HG03354 (cell line): ENCODE results near the gene MMP24.

Source experiments
- ATAC-seq: cut with Tn5 transposase; IDR thresholded peaks from one replicate; pipeline ENCODE4 v1.9.1; 2021; ENCODE audit warnings: mild to moderate bottlenecking; ENCODE audit not compliant: unreplicated experiment, poor library complexity, severe bottlenecking

Gene MMP24

DNA sequence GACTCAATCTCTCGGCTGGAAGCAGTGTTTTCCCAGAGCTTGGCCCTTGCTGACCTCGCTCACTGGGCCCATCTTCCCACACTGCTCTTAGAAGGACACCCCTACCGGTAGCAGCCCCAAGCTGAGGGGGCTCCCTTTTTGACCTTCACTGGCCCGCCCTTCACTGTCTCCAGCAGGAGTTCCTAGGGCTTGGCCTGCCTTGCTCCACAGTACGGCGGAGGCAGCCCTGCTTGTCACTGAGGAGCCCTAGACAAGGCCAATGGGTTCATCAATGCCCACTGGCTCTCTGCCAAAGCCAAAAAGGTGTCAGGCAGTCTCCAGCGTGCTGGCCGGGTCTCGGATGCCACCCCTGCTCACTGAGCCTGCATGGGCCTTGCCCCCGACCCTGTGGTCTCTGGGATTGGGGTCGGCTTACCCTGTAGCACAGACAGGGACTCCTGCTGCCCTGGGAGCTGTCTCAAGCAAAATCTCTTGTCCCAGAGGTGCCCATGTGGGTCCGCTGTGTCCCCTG, 49.3 kb downstream of the MMP24 start:
- no peak for ATAC-seq

GRCh38 chr20:35276408-35276807, 49.9 kb downstream of the MMP24 start:
- ATAC-seq, result no peak

DNA sequence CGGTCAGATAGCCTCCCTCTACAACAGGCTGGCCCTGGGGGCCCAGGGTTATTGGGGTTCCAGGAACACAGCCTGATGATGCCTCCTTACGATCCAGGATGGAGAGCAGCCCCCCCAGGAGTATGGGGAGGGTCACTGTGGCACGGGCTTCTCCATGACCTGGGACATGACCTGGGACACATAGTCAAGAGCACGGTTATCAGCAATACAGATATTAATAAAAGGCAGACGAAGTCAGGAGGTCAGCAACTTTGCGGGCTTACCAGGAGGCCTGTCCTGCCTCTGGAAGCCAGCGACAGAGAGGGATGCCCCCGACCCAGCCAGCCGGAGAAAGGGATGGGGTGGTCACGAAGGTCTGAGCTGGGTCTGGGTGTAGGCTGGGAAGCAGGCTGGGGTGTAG, 50.6 kb downstream of the MMP24 start:
- no peak for ATAC-seq

DNA sequence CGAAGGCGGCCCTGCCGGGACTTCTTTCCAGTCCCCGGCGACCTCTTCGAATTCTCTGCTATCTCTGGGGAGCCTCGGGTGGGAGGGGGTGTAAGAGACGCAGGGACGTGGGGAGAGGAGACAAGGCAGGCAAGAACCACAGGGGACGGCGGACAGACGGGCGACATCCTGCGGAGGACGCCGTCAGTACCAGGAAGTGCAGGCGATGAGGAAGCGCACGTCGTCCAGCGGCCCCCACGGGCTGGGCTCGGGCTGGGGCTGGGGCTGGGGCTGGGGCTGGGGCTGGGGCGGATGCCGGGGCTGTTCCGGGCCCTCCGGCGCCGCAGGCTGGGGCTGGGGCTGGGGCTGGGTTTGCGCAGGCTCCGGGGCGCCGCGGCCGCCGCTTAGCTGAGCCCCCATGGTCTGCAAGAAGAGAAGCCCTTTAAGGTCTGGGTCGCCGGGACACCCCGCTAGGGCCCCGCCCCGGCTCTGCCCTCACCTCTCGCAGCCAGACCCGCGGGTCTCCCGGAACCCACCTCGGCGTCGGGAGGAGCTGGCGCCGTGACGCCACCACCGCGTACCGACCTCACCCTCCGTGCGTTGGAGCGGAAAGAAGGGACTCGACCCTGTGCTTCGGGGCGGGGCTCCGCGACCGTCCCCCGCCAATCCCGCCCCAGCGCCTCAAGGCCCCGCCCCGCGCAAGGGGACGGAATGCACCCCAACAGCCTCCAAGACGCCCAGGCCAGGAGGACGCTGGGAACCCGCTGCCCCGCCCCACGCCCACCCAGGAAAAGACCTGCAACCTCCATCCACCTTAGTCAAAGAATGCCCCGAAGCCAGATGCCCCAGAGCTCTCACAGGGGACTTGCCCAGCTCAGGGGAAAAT, 51.3 kb downstream of the MMP24 start, which contains the start of gene MMP24OS:
MMP24OS (minus strand) TSS at position 592 of the 865 bp plus-strand sequence; CDS start at position 399, 193 bp downstream.
- ATAC-seq, result peak; percentile 86

- ATAC-seq, result no peak
Measured at GRCh38 chr20:35279040-35279439, 52.5 kb downstream of the MMP24 start.

- ATAC-seq, result no peak
Measured at GRCh38 chr20:35279533-35280174, 53.2 kb downstream of the MMP24 start.

DNA sequence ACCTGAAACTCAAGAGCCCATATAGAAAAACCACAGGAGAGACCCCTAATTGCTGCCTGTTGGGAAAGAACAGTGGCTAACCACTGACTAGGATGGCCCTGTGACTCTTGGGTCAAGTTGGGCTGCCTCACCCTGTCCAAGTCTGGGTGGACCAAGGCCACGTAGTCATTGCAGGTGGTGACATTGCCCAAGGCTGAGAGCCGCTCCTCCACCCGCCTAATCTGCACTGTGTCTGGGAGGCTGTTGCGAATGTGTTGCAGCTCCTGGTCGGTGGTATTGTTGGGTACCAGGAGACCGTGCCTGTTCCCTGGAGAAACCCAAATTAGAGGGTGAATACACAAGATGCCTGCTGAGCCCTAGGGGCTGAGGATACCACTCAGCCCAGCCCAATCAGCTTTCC, 54.0 kb downstream of the MMP24 start:
- no peak for ATAC-seq

DNA sequence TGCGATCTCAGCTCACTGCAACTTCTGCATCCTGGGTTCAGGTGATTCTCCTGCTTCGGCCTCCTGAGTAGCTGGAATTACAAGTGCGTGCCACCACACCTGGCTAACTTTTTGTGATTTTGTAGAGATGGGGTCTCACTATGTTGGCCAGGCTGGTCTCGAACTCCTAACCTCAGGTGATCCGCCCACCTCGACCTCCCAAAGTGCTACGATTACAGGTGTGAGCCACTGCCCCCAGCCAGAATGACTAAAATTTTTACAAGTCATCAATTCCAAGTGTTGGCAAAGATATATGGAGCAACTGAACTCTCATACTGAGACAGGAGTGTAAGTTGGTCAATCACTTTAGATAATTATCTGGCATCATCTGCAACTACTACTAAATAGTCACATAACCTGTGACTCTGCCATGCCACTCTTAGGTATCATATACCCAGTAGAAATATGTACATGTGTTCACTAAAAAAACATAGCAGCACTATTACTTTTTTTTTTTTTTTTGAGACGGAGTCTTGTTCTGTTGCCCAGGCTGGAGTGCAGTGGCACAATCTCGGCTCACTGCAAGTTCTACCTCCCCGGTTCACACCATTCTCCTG, 55.1 kb downstream of the MMP24 start:
- ATAC-seq, result no peak

GRCh38 chr20:35283441-35284266, 57.2 kb downstream of the MMP24 start:
- no peak for ATAC-seq

DNA sequence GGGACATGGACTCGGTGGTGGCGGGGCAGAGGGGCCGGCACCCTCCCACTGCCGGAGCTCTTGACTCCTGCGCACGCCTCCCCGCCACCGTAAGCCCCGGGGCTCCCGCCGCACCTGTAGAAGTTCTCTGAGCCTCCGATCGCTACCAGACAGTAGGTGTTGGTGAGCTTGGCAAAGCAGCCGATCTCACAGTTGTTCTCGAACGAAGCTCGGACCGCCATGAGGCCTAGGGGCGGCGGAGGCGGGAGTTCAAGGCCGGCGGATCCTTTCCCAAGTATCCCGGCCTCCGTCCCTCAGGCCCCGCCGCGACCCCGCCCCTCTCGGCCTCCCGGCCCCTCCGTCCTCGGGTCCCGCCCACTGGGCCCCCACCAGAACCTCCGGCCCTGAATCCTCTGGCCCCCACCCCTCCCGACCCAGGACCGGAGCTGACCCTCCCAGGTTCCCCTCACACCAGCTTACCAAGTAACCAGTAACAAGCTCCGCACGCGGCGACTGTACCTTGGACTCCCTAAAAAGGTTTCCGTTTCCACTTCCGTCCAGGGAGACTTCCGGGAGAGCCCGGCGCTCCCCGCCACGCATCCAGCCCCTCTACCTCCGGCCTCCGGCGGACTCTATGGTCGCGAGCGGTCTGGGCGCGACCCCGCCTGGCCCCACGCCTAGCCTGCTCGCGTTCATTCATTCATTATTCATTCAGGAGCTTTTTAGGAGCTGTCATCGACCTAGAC, 57.9 kb downstream of the MMP24 start, which contains the start of gene EIF6:
EIF6 (minus strand) TSS at position 506 of the 725 bp plus-strand sequence; CDS start at position 221, 285 bp downstream.
- peak; percentile 76 for ATAC-seq

GRCh38 chr20:35284992-35285805, 58.7 kb downstream of the MMP24 start:
- ATAC-seq, result no peak

- ATAC-seq, result no peak
Measured at GRCh38 chr20:35285806-35286076, 59.3 kb downstream of the MMP24 start.

GRCh38 chr20:35286077-35286898, 59.8 kb downstream of the MMP24 start:
- no peak for ATAC-seq

- ATAC-seq, result no peak
Measured at GRCh38 chr20:35286899-35287508, 60.5 kb downstream of the MMP24 start.

- ATAC-seq, result no peak
Measured at GRCh38 chr20:35287509-35288324, 61.2 kb downstream of the MMP24 start.

DNA sequence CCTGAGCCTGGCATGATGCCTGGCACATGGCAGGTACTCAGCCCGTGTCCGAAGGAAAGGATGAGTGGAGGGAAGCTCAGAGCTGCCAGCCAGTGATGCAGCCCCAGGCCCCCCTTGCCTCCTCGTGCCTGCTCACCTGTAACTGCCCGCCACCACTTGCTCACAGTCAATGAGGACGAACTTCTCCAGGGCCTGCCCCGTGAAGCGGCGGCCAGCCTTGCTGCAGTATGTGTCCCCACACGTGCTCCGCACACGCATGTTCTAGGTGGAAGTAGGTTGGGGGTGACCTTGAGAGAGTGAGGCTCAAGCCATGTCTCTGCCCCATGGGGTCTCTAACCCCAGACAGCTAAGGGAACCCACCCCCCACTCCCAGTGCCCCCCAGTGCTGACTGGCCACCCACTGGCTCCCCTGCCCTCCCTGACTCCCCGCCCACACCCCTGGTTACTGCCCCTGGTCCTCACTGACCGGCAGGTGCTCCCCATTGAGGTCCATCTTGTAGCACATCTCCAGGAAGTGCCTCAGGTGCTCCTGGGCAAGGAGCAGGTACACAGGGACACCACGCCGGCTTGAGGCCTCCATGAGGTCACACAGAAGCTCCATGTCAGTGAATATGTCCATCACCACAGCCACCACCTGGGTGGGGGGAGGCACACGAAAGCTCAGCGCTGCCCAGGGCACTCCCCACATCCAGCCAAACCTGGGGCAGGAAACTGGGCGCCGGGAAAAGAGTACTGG, 62.0 kb downstream of the MMP24 start:
- ATAC-seq, result no peak
